ENCODE results near the gene BLMH. TPM values are rescaled to one million over a fixed set of nuclear protein-coding genes. Genes with fewer than 3 reads are reported as not detected.
"Not testable (repeated sequence)": the region's sequence is repeated elsewhere in the genome, so short reads cannot be mapped to it uniquely, and the experiment has no call there.

Gene BLMH
- polyA plus RNA-seq, 1 donor: 37.3 TPM

GRCh38 chr17:30248786-30249185 lies 43.0 kb downstream of the BLMH start:
- no peak for DNase-seq

GRCh38 chr17:30246460-30246859 lies 45.3 kb downstream of the BLMH start:
- no peak for DNase-seq

- no peak for DNase-seq
These were observed 46.8 kb downstream of the BLMH start for GRCh38 chr17:30244853-30245385.

GRCh38 chr17:30243568-30243967 lies 48.2 kb downstream of the BLMH start:
- DNase-seq: no peak

- no peak for DNase-seq
These were observed 48.7 kb downstream of the BLMH start for GRCh38 chr17:30243002-30243401.

- no peak for DNase-seq
These were observed 50.7 kb downstream of the BLMH start for GRCh38 chr17:30241051-30241450.

- DNase-seq: no peak
These were observed 51.6 kb downstream of the BLMH start for GRCh38 chr17:30240177-30240576.

GRCh38 chr17:30239089-30239462 lies 52.7 kb downstream of the BLMH start:
- DNase-seq: no peak

- DNase-seq: no peak
These were observed 53.2 kb downstream of the BLMH start for GRCh38 chr17:30238387-30239088.

- no peak for DNase-seq
These were observed 53.8 kb downstream of the BLMH start for GRCh38 chr17:30238003-30238344.

GRCh38 chr17:30237296-30238002 lies 54.3 kb downstream of the BLMH start:
- no peak for DNase-seq

GRCh38 chr17:30236766-30237165 lies 55.0 kb downstream of the BLMH start:
- DNase-seq: peak; percentile 31

GRCh38 chr17:30236297-30236624 lies 55.5 kb downstream of the BLMH start:
- DNase-seq: no peak

- DNase-seq: peak; percentile 22
These were observed 56.1 kb downstream of the BLMH start, which contains the start of gene SLC6A4 for GRCh38 chr17:30235386-30236296. Gene SLC6A4, minus strand, starts transcription at chr17:30235697. Its CDS starts 13,739 bp downstream, at chr17:30221958.

GRCh38 chr17:30234964-30235363 lies 56.8 kb downstream of the BLMH start:
- no peak for DNase-seq

- DNase-seq: no peak
These were observed 57.4 kb downstream of the BLMH start for GRCh38 chr17:30234296-30234695.

GRCh38 chr17:30232824-30233427 lies 58.8 kb downstream of the BLMH start:
- DNase-seq: no peak

- DNase-seq: no peak
These were observed 59.5 kb downstream of the BLMH start for GRCh38 chr17:30232015-30232823.

GRCh38 chr17:30230596-30231125 lies 61.1 kb downstream of the BLMH start:
- no peak for DNase-seq

- DNase-seq: not testable (repeated sequence)
These were observed 61.7 kb downstream of the BLMH start for GRCh38 chr17:30230009-30230408.

GRCh38 chr17:30229012-30229411 lies 62.7 kb downstream of the BLMH start:
- no peak for DNase-seq

Data from hindlimb muscle (tissue), 1 donor.